Suppressor macrophage treated with lipopolysaccharide for 1 hour (primary cell): ENCODE results near the gene TNFRSF14.
"Not testable (repeated sequence)": the region's sequence is repeated elsewhere in the genome, so short reads cannot be mapped to it uniquely, and the experiment has no call there.

Source experiments
- DNase-seq, 3 donors: peaks; one replicate each; pipeline ENCODE4 v3.0.0-alpha.2; 2020 to 2022

The TNFRSF14 gene

DNA sequence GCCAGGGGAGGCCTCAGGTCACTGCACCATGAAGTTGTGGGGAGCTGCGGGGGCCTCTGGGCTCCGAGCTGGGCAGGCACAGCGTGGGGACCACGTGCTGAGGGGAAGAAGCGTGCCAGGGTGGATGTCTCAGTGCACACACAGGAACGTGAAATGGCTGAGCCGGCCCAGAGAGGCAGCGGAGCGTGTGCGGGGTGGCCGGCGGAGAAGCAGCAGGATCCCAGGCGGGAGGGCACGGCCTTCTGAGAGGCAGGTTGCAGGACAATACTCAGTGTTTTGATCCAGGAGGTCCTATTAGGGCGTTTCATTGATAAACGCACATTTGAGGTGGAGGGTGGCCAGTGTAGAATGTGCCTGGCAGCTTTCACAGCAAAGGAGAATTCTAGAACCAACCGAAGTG, 12.9 kb downstream of the TNFRSF14 start:
- no peak for DNase-seq

DNA sequence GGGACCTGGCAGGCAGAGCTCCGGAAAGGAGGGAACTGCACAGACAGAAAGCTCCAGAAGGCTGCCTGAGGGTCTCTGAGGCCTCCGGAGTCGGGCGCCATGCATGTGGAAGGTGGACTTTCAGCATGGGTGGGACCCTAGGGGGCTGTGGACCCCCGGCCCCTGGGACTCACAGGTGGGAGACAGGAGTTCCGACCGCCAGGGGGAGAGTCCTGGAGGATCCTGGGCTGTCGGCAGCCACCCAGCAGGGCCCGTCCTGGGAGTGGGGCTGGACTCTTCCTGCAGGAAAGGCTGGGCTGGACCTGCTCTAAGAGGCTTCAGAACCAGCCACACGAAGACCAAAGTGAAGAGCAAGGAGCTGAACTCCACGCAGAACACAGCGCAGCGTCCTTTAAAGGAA, 13.5 kb downstream of the TNFRSF14 start:
- DNase-seq, result not testable (repeated sequence)

DNA sequence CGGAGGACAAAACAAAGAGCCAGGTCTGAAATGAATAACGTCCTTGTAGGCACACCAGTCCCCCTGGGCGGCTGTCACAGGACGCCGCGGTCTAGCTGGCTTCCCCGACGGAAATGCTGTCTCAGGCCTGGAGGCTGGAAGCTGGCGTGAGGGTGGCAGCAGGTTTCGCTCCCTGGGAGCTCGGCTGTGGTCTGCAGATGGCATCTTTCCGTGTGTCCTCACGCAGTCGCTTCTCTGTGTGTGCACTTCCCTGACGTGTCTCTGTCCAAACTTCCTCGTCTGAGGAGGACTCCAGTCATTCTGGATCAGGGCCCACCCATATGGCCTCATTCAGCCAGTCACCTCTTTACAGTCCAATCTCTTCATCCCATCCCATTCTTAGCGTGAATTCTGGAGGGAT, 14.2 kb downstream of the TNFRSF14 start:
- DNase-seq, result peak in 1 of 3 donors; percentile 32

DNA sequence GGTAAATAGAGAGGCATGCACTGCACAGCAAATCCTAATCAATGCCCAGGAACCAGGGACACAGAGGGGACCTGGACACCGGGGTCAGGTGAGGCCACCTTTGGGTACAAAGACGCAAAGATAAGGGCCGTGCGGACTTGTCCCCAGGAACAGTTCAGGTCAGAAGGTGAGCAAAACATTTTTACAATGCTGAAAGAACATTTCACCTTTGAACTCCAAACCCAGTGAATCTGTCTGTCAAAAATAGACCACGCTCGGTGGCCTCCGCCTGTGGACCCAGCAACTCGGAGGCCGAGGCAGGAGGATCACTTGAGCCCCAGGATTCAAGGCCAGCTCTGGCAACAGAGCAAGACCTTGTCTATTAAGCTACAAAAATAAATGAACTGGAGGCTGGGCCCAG, 15.2 kb downstream of the TNFRSF14 start:
- DNase-seq, result no peak

DNA sequence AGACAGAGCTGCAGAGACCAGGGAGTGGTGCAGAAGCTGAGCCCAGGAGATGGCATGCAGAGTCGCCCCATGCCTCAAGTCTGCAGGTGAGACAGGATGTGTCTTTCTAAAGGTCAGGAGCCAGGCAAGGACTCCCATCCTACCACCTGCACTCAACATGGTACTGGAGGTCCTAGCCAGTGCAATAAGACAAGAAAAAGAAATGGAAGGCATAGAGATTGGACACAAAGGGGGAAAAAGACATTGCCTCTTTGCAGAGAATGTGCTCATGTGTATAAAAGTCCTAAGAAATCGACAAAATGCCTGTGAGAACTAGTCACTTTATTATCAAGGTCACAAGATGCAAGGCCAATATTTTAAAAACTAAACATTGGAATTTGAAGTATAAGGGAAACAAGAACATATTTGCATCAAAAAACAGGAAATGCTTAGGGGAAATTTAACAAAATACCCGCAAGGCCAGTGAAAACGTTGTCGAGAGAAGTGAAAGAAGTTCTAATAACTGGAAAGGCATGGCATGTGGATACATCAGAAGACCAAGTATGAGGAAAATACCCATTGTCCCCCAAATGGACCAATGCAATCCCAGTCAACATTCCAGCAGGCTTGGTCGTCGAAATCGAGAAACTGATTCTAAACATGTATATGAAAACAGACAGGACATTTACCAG, 17.2 kb downstream of the TNFRSF14 start:
- DNase-seq, result peak; percentile 63 to 80 (median 78)

DNA sequence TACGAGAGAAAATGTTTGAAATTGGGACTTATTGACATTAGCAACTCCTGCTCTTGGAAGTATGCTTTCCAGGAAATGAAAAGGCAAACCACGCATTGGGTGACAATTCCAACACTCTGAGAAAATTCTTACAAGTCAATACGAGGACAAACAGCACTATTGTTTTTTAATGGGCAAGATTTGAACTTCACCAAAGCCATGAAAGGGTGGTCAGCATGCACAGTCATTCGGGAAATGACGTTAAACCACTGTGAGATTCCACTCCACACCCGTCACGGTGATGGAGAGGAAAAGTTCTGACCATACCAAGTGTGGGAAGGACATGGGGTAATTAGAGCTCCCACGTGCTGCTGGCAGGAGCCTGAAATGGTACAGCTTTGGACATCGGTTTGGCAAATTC, 18.2 kb downstream of the TNFRSF14 start:
- DNase-seq, result peak in 1 of 3 donors; percentile 29

DNA sequence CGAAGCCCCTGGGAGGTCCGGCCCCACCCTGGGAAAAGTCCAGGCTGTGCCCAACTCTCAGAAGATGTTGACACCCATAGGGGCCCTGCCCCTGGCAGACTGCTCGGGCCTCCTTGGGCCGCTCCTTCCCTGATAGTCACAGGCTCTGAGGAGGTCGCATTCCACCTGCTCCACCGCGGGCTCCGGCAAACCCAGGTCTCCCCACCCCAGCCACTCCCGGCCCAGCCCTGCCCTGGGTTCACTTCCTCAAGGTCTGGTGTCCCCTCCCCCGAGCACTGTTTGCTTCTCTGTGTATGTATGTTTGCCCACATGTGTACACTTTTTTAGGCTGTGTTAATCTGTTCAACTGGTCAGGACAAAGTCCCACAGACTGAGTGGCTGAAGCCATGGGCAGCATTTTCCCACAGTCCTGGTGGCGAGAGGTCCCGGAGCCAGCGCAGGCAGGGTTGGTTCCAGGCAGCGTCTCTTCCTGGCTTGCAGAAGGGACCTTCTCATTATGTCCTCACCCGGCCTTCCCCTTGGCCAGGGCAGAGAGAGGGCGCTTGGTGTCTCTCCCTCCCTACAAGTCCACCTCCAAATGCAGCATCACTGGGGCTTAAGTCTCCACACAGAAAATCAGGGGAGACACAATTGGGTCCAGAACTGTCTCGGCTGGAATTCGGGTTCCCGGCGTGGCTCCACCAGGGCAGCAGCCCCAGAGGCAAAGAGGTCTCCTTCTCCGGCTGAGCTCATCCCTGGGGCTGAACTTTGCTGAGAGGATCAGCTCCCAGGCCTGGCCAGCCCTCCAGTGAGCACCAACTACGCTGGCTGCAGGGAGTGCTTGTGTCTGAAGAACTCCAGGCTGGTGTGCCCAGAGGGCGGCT, 19.9 kb downstream of the TNFRSF14 start:
- peak in 2 of 3 donors; percentile 44 to 64 for DNase-seq

DNA sequence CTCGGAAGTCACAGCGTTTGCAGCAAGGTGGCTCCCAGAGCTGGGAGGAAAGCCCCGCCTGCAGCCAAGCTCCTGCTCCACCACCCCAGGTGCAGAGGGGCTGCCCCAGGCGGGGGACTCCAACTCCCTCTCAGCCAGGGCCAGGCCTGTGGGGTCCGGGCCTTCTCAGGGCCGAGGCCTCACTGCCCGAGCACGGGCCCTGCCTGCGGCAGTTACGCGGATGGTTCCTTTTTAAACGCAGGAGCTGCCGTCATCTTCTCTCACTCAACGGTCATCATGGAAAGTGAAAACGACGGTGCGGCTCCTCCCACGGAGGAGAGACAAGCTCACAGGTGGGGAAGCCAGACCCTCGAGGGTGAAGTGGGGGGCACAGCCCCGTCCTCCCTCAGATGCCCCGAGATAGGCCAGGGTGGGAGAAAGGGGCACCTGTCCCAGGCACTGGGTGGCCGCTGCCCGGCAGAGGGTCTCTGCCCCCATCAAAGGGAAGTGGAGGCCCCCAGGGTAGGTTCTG, 21.4 kb downstream of the TNFRSF14 start:
- peak; percentile 42 to 61 (median 59) for DNase-seq

DNA sequence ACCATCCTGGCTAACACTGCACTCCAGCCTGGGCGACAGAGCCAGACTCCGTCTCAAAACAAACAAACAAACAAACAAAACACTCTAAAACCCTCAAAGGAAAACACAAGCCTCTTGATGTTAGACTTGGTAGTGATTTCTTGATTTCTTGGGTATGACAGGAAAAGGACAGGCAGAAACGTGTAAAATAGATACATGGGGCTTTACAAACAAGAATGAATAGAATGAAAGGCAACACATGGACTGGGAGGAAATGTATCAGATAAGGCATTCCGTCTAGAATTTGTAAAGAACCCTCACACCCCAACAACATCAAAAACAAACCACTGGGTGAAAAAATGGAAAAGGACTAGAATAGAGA, 22.6 kb downstream of the TNFRSF14 start:
- DNase-seq, result no peak

DNA sequence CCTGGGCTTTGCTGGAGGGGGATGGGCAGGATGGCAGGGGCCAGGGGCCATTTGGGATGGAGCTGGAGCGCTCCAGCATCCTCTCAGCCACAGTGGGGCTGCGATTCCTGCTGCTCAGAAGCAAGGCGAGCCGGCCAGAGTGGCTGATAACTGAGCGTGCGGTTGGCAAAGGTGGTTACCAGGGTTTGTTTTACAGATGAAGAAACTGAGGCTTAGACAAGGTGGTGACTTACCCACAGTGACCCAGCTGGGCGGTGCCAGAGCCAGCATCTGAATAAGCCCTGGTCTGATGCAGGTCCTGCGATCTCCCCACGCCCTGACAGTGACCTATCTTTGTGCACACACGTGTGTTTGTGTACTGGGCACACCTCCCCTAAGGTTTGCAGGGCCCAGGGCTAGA, 24.5 kb downstream of the TNFRSF14 start:
- DNase-seq, result no peak

DNA sequence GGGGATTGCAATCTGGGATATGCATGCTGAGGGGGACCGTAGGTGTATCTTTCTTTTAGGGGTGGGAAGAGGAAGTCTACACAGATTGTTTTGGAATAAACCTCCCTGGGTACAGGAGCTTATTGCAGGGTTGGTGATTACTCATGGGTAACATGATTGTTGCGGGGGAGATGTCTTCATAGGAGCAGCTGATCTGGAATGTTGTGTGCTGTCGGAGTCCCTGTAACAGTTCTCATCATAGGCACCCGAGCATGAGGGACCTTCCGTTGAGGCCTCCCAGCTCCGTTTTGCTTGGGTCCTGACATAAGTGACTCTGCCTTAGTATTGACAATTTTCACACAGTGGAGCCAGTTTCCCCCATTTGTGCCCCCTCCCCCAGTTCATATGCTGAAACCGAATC, 26.2 kb downstream of the TNFRSF14 start:
- DNase-seq, result peak; percentile 76 to 85 (median 83)

DNA sequence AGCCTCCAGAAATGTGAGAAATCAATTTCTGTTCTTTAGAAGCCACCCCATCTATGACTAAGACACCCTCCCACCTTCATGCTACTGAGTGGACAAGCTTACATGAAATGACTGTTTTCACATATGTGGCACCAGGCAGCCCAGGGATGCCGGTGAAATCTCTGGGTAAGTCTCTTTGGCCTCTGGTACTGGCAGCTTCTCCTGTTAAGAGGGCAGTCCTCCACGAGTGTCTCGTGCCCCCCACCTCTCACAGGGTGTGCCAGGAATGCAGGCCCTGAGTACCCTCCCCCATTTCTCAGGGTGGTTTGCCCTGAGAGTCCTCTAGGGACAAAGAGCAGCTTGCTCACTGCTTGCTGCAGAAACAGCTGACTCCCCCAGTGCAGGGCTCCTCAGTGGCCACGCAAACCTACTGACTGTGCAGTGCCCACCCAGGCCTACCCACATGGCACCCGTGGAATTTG, 27.2 kb downstream of the TNFRSF14 start:
- peak; percentile 42 to 61 (median 49) for DNase-seq

DNA sequence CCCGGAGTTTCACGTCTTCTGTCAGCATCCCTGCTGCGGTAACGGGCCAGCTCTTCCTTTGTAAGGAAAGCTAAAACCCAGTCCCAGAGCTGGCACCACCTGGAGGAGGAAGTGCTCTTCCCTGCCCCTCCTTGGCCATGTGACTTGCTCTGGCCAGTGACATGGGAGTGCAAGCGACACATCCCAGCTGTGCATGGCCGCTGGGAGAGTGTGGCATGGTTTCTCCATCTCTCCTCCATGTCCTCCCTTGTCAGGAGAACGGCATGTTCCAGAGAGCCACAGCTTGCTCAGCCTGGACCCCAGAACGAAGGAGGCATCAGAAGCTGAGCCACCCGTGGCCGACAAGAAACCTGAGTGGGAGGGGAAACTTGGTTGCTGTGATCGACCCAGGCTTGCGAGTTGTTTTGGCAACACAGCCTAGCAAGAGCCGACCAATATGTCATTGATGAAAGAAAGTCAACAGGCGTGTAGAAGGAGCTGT, 27.7 kb downstream of the TNFRSF14 start:
- DNase-seq, result no peak

DNA sequence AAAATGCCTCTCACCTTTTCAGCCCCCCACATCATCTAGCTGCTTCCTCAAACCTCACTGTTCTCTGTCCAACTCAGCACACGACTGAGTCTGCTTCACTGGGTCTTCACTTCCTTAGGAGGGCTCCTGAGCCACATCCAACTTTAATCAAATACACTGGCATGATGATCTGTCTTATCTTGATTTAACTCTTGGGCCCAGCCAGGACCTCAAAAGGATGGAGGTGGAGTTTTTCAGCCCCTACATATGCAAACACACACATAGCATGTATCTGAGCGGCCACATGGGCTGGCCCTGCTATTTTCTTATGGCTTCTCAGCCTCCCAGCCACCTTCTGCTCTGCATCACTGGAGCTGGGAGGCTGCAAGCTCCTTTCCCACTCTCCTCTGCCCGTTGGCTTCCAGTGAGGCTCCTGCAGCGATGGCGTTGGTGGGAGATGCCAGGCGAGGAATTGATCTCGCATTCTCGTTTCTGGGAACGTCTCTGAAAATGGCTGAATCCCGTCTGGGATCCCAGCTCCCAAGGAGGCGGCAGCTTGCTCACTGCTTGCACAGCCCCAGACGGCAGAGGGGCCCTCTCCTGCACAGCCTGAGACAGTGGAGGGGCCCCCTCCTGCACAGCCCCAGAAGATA, 28.6 kb downstream of the TNFRSF14 start:
- no peak for DNase-seq

DNA sequence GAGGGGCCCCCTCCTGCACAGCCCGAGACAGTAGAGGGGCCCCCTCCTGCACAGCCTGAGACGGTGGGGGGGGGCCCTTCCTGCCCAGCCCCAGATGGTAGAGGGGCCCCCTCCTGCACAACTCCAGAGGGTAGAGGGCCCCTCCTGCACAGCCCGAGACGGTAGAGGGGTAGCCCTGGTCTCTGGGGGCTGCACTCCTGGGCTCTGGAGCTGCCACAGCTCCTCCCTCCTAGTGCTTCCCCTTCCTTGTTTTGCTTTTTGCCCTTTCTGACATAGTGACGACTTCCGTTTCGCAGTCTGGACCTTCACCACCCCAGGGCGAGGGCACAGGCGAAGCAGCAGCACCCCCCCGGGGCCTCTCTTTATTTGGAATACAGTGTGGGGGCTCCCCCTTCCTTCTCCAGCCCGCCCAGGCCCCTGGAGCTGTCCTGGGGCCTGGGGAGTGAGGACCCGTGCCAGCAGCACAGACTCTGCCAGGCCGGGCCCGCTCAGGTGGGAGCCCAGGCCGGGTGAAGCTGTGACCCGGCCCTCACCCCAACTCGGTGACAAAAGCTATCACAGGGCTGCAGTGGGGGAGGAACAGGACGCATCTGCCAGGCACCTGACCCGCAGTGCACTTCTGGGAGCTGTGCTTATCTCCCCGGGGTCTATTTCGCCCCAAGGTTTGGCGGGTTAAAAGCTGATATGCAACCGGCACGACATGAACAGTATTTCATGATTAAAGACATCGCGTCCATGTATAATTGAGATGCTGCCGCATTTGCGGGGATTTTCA, 29.3 kb downstream of the TNFRSF14 start:
- DNase-seq, result peak; percentile 85 to 90 (median 87)

DNA sequence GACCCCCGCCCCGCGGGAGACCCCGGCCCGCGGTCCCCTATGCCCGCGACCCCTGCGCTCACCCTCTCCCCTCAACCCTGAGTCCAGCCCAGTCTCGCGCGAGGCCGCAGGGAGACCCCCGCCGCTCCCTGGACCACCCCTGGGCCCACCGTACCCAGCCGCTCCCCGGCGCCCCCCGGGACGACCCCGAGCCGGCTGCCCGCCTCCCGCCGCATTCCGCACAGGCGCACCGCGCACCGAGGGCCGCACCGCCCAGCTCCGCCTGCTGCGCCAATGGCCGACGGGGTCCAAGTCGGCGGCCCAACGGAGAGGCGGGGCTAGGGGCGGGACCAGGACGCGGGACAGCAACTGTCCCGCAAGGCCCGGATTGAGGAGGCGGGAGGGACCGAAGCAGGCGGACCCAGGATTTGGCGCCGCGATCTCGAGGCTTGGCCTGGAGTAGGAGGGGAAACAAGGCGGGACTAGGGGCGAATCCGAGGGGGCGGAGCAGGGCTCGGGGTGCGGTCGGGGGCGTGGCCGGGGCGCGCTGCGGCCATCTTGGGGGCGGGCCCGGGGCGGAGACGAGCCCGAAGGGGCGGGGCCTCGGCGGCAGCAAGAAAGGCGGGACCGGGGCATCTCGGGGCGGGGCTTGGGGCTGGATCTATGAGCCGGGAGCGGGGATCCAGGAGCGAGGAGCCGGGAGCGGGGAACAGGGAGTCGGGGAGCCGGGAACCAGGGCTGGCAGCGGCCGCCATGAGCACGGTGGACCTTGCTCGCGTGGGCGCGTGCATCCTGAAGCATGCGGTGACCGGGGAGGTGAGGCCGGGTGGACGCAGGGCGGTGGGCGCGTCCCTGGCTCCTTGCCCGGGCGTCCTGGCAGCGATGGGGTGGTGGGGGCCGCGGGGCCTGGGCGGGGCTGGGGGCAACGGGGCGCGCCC, 30.2 kb downstream of the TNFRSF14 start, which contains the start of gene PRXL2B:
Gene PRXL2B, plus strand, starts transcription at position 624 of the 917 bp plus-strand sequence. Its CDS starts 109 bp downstream, at position 733.
- DNase-seq, result peak; percentile 100

DNA sequence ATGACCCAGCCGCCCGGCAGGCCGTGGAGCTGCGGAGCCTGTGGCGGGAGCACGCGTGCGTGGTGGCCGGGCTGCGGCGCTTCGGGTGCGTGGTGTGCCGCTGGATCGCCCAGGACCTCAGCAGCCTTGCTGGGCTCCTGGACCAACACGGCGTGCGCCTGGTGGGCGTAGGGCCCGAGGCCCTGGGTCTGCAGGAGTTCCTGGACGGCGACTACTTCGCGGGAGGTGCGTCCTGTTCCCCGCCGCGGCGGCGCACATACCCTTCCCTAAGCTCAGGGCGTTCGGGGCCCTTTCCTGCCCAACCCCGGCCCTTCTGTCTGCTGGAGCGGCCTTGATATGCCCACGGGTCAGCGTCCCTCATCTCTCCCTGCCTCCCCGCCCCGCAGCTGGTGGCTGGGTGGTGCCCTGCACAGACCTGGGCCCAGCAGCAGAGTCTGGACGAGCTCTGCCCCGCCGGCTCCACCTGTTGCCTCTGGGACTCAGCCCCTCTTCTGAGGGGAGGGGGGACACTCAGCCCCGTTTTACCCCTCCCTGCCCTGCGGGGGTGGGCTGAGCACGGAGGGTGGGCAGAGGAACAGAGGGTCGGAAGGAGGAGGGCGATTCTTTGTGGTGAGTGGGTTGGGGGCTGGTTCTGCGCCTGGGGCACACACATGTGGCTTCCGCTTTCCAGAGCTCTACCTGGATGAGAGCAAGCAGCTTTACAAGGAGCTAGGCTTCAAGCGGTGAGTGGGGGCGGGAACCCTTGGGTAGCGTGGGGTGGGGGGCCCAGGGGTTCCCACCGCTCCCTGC, 31.1 kb downstream of the TNFRSF14 start:
- peak; percentile 28 to 60 (median 31) for DNase-seq

DNA sequence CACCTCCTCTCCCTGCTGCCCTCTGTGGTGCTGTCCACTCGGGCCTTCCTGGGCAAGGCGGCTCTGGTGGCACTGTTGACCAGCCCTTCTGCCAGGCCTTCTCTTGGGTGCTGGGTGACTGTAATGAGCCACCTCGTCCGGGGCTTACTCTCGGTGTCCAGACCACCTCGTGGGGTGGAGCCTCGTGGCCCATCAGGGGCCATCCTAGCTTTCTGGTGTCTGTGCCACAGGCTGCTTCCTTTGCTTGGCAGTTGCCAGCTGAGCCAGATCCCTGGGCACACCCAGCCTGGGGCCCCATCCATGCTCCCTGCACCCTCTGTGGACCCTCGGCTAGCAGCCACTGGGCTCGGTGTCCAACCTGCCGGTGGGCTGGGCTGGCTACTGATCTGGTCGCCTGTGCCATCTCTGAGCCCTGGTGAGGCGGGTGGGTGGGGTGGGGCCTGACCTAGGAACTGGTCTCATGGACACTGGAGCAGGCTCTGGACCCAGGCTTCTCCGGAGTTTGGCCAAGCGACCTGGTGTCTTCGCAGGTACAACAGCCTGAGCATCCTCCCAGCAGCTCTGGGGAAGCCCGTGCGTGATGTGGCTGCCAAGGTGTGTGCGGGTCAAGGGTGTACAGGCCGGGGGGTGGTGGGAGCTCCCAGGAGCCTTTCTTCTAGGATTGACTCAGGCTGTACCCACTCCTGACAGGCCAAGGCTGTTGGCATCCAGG, 31.8 kb downstream of the TNFRSF14 start:
- DNase-seq, result no peak

DNA sequence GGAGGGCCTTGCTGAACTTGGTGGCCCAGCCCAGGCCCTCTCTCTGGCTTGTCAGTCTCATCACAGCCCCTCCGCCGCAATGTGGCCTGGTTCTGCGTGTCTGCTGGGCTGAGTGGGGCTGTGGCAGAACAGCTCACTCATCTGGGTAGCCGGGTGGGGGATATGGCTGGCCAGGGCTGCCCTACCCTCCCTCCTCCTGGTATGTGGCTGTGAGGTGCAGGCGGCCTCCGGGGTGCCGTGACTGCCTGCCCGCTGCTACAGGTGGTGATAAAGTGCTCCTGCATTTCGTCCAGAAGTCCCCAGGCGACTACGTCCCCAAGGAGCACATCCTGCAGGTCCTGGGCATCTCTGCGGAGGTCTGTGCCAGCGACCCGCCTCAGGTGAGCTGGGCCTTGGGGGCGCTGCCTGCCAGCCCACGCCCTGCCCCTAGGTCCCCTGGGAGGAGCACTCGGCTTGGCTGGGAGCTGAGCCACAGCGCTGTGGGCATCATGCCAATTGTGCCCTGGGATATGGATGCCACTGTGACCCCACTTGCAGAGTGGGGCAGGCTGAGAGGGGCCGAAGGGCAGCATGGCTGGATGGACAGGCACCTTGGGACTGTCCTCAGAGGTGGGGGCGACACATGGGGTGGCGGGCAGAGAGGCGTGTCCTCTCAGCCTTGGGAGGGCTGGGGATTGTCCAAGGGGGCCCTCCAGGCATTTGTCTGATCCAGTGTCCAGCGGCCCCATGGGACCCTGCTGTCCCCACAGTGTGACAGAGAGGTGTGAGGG, 32.7 kb downstream of the TNFRSF14 start:
- no peak for DNase-seq
